ENCODE results near the gene AP2S1.
"Not testable (repeated sequence)": the region's sequence is repeated elsewhere in the genome, so short reads cannot be mapped to it uniquely, and the experiment has no call there.

AP2S1 gene

DNA sequence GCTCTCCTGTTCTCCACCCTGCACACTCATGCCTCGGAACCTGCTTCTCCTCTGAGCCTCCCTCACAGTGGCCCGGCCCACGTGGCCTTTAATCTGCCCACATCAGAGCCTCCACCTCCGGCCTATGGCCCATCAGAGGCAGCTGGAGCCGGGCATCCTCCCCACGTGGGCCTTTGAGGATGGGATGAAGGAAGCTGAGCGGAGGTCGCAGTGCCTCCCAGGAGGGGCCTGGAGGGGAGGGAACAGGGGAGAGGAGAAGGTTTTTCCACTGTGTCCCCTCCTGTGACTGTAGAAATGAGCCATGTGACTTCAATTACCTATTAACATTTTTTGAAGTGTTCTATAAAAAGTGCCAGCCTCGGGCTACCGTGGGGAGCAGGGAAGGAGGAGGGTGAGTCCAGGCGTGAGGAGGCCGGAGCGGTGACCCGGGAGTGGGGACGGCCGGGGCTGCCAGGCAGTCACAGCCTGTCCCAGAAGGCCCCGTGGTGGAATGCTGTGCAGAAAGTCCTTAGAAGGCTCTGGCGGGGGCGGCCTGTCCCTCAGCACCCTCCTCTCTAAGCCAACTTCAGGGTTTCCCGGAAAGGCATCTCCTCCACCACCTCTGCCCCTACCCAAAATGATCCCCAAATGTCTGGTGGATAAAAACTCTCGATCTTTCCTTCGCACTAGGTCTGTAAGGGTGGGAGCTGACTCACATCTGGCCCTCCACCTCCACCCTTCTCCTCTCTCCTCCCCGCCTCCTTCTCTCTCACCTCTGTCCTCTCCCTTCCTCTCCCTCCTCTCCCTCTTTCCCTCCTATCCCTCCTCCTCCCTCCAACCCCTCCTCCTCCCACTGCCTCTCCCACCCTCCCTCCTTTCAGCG is 37.4 kb downstream of the AP2S1 start:
- intact Hi-C loops (cut with DNase I) = no loop called here

GRCh38 chr19:46809534-46810272 is 40.9 kb downstream of the AP2S1 start:
- intact Hi-C loops (cut with DNase I) = no loop called here
- no peak for DNase-seq

More for the DNA sequence above, 37.4 kb downstream of the AP2S1 start:
- no peak for DNase-seq

DNA sequence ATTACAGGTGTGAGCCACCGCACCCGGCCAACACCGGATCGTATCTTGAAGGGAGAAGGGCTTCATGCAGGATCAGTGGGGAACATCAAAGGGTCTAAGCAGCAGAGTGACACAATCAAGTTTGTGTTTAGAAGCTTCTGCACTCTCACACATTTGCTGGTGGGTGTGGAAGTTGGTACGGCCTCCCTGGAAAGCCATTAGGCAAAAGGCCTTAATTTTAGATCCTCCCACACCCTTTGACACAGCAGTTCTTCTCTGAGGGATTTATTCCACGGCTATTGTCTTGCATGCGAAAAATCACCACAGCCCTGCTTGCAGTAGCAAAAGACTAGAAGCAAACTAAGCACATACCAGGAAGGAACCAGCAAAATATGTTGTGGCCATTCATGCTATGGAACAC is 44.0 kb downstream of the AP2S1 start:
- intact Hi-C loops (cut with DNase I) = no loop called here

DNA sequence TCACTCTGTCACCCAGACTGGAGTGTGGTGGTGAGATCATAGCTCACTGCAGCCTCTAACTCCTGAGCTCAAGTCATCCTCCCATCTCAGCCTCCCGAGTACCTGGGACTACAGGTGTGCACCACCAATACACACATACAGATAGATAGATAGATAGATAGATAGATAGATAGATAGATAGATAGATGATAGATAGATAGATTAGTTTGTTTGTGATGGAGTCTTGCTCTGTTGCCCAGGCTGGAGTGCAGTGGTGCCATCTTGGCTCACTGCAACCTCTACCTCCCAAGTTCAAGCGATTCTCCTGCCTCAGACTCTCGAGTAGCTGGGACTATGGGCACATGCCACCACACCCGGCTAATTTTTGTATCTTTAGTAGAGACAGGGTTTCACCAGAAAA is 46.2 kb downstream of the AP2S1 start:
- DNase-seq; intact Hi-C loops (cut with DNase I): not testable (repeated sequence)

More for the DNA sequence above, 44.0 kb downstream of the AP2S1 start:
- DNase-seq = no peak

- intact Hi-C loops (cut with DNase I) = no loop called here
- no peak for DNase-seq
Measured at GRCh38 chr19:46803555-46803954, 47.1 kb downstream of the AP2S1 start.

DNA sequence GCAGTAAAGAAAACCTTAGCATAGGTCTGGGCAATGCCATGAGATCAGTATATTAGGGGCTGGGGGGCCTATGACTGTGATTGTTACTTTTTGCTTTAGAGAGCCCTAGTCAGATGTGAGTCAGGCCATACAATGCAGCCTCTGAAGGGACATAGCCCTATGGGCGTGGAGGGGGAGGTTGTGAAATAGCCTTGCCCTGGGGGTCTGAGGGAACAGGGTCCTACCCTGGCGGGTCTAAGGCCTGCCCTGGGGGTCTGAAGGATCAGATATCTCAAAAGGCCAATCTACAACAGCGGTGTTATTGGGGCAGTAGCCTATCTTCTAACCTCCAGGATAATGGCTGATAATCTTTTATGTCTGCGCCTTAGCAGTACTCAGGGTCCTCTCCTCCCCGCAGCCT is 48.5 kb downstream of the AP2S1 start:
- intact Hi-C loops (cut with DNase I) = no loop called here
- no peak for DNase-seq

GRCh38 chr19:46798713-46799112 is 51.9 kb downstream of the AP2S1 start:
- intact Hi-C loops (cut with DNase I) = no loop called here

DNA sequence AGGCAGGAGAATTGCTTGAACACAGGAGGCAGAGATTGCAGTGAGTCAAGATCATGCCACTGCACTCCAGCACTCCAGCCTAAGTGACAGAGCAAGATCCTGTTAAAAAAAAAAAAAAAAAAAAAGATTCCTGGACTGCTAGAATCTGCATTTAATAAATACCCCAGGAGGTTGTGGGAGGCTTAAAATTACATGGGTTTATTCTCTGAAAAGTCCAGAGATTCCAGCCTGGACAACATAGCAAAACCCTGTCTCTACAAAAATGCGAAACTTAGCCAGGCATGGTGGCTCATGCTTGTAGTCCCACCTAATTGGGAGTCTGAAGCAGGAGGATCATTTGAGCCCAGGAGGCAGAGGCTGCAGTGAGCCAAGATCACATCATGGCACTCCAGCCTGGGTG is 52.8 kb downstream of the AP2S1 start:
- DNase-seq = no peak

More at GRCh38 chr19:46798713-46799112, 51.9 kb downstream of the AP2S1 start:
- DNase-seq = no peak

DNA sequence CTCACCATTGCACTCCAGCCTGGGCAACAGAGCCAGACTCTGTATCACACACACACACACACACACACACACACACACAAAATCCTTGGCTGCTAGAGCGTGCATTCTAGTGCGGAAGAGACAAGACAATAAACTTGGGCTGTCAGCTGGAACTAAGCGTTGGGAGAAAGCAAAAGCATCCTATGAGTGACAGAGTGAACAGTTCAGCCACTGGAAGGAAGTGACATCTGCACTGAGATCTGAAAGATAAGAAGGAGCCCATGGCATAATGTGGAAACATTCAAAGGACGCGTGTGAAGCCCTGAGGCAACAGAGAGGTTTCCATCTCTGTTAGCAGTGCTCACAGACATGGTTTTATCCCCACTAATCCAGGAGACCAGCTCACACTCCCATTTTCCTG is 58.7 kb downstream of the AP2S1 start:
- no peak for DNase-seq

More for the DNA sequence above, 52.8 kb downstream of the AP2S1 start:
- intact Hi-C loops (cut with DNase I) = no loop called here

DNA sequence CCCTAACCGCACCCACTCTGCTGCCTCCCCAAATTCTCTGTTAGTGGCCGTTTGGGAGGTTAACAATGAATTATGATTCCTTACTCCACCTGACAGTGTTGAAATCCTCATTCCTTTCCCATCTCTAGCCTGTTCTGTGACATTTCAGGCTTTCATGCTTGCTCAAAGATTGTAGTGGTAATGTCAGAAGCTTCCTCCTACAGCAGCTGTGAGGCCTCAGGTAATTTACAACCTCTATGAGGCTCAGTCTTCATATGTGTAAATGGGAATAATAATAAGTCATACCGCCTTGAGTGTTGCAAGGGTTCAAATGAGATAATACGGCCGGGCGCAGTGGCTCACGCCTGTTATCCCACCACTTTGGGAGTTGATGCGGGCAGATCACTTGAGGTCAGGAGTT is 61.3 kb downstream of the AP2S1 start:
- intact Hi-C loops (cut with DNase I) = no loop called here
- no peak for DNase-seq

More for the DNA sequence above, 58.7 kb downstream of the AP2S1 start:
- intact Hi-C loops (cut with DNase I) = no loop called here

DNA sequence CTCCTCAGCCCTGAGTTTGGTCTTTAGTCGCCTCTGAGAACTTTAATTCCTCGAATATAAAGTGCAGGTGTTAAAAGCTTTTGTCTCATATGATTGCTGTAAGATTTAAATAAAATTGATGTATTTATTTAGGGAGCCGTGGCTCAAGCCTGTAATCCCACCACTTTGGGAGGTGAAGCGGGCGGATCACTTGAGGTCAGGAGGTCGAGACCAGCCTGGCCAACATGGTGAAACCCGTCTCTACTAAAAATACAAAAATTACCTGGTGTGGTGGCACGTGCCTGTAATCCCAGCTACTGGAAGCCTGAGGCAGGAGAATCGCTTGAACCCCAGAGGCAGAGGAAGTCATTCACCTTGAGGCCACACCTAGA is 61.7 kb downstream of the AP2S1 start:
- intact Hi-C loops (cut with DNase I) = no loop called here
- DNase-seq = no peak

DNA sequence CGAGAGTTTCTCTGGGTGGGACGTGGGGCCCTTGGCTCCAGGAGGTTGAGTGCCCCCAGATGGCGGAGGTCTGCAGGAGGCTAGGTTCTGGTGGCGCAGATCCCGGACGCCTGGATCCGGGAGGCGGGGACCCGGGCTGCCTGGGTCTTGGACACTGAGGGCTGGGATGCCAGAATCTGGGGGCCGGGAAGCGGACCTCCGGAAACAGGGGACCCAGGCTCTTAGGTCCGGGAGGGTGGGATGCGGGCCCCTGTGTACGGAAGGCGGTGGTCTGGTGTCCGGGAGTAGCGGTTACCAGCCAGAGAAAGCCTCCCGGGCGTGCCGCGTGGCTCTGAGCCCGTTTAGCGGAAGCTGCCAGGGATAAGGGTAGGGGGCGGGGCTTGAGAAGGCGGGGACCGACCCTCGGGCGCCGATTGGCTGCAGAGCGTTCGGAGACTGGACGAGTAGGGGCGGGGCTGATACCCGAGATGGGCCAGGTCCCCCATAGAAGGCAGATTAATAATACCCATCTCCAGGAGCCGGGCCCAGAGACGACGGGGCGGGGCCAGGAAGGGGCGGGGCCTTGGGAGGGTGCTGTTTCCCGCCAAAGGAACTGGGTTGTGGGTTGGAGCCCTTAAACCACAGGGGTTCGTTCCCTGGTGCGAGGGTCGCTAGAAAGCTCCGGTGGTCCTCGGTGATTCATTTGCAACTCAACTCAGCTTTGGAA is 62.2 kb downstream of the AP2S1 start, which contains the start of gene SLC1A5:
Gene SLC1A5 (minus strand): TSS at position 333 of the 706 bp plus-strand sequence. CDS start 629 bp downstream, outside the sequence.
- DNase-seq = peak; percentile 36 to 96 (median 74)
- intact Hi-C loops (cut with DNase I) = no loop called here

All from posterior cingulate gyrus (tissue), 11 donors.